BLaER1 (cell line): ENCODE measurements around the gene KLF12.

Source experiments
- H3K27ac ChIP-seq: shearing (Covaris generic); formaldehyde crosslinking; 2 replicates; pipeline ENCODE4 v1.8.1; 2022
- H3K27me3 ChIP-seq: shearing (Covaris generic); formaldehyde crosslinking; 2 replicates; pipeline ENCODE4 v1.8.1; 2022
- H3K36me3 ChIP-seq: shearing (Covaris generic); formaldehyde crosslinking; 2 replicates; pipeline ENCODE4 v1.8.1; 2022
- H3K4me1 ChIP-seq: shearing (Covaris generic); formaldehyde crosslinking; 2 replicates; pipeline ENCODE4 v1.8.1; 2022
- H3K4me2 ChIP-seq: shearing (Covaris generic); formaldehyde crosslinking; 2 replicates; pipeline ENCODE4 v1.8.1; 2022
- H3K4me3 ChIP-seq: shearing (Covaris generic); formaldehyde crosslinking; 2 replicates; pipeline ENCODE4 v1.8.1; 2022
- H3K9ac ChIP-seq: shearing (Covaris generic); formaldehyde crosslinking; 2 replicates; pipeline ENCODE4 v1.8.1; 2022
- H3K9me3 ChIP-seq: shearing (Covaris generic); formaldehyde crosslinking; 2 replicates; pipeline ENCODE4 v1.8.1; 2022
- H4K20me1 ChIP-seq: shearing (Covaris generic); formaldehyde crosslinking; 2 replicates; pipeline ENCODE4 v1.8.1; 2022
- Cebpa-rat ChIP-seq: shearing (Covaris generic); IDR thresholded peaks from 2 replicates; pipeline ENCODE4 v1.8.1; 2022

KLF12 gene

GRCh38 chr13:74158571-74159352 is 24.6 kb upstream of the KLF12 start:
- H3K9ac ChIP-seq: no peak overlapping the region
- no peak for TF ChIP-seq Cebpa-rat
- H3K27ac ChIP-seq: no peak overlapping the region
- no peaks in the 10 kb centered on the region for H3K4me1 ChIP-seq
- H3K9me3 ChIP-seq: no peaks in the 10 kb centered on the region
- no peaks in the 10 kb centered on the region for H4K20me1 ChIP-seq
- no peak overlapping the region for H3K4me2 ChIP-seq
- no peaks in the 10 kb centered on the region for H3K27me3 ChIP-seq
- no peak overlapping the region for H3K4me3 ChIP-seq
- no peaks in the 10 kb centered on the region for H3K36me3 ChIP-seq

GRCh38 chr13:74158028-74158427 is 23.8 kb upstream of the KLF12 start:
- H3K27me3 ChIP-seq: no peaks in the 10 kb centered on the region
- H3K9ac ChIP-seq: no peak overlapping the region
- H3K9me3 ChIP-seq: no peaks in the 10 kb centered on the region
- H4K20me1 ChIP-seq: no peaks in the 10 kb centered on the region
- no peak overlapping the region for H3K4me2 ChIP-seq
- TF ChIP-seq Cebpa-rat: no peak
- H3K4me1 ChIP-seq: no peaks in the 10 kb centered on the region
- no peak overlapping the region for H3K27ac ChIP-seq
- H3K36me3 ChIP-seq: no peaks in the 10 kb centered on the region
- H3K4me3 ChIP-seq: no peak overlapping the region

- Histone ChIP-seq H3K27ac (no peak overlapping the region), H3K9ac (no peak overlapping the region), H3K27me3 (no peaks in the 10 kb centered on the region), H3K4me1 (no peaks in the 10 kb centered on the region), H4K20me1 (no peaks in the 10 kb centered on the region), H3K4me3 (no peak overlapping the region), H3K36me3 (no peaks in the 10 kb centered on the region), H3K9me3 (no peaks in the 10 kb centered on the region), H3K4me2 (no peak overlapping the region)
- TF ChIP-seq Cebpa-rat: no peak
These were observed 20.8 kb upstream of the KLF12 start for GRCh38 chr13:74154981-74155380.

GRCh38 chr13:74153316-74153715 is 19.1 kb upstream of the KLF12 start:
- no peak overlapping the region for H3K4me2 ChIP-seq
- H3K4me1 ChIP-seq: no peaks in the 10 kb centered on the region
- no peak overlapping the region for H3K9ac ChIP-seq
- H4K20me1 ChIP-seq: no peaks in the 10 kb centered on the region
- H3K27ac ChIP-seq: no peak overlapping the region
- no peak overlapping the region for H3K4me3 ChIP-seq
- no peaks in the 10 kb centered on the region for H3K36me3 ChIP-seq
- no peaks in the 10 kb centered on the region for H3K9me3 ChIP-seq
- TF ChIP-seq Cebpa-rat: no peak
- no peaks in the 10 kb centered on the region for H3K27me3 ChIP-seq

- no peaks in the 10 kb centered on the region for H3K9me3 ChIP-seq
- no peaks in the 10 kb centered on the region for H3K27me3 ChIP-seq
- no peak overlapping the region for H3K27ac ChIP-seq
- no peak overlapping the region for H3K9ac ChIP-seq
- H3K4me3 ChIP-seq: no peak overlapping the region
- H4K20me1 ChIP-seq: no peaks in the 10 kb centered on the region
- H3K4me1 ChIP-seq: no peaks in the 10 kb centered on the region
- no peaks in the 10 kb centered on the region for H3K36me3 ChIP-seq
- no peak for TF ChIP-seq Cebpa-rat
- H3K4me2 ChIP-seq: no peak overlapping the region
These were observed 17.7 kb upstream of the KLF12 start for GRCh38 chr13:74151859-74152258.

GRCh38 chr13:74148352-74148751 is 14.1 kb upstream of the KLF12 start:
- no peaks in the 10 kb centered on the region for H3K4me1 ChIP-seq
- no peaks in the 10 kb centered on the region for H3K27me3 ChIP-seq
- no peaks in the 10 kb centered on the region for H3K36me3 ChIP-seq
- H3K4me2 ChIP-seq: no peak overlapping the region
- TF ChIP-seq Cebpa-rat: no peak
- no peak overlapping the region for H3K4me3 ChIP-seq
- H3K9ac ChIP-seq: no peak overlapping the region
- no peaks in the 10 kb centered on the region for H4K20me1 ChIP-seq
- no peaks in the 10 kb centered on the region for H3K9me3 ChIP-seq
- H3K27ac ChIP-seq: no peak overlapping the region

- H3K27ac ChIP-seq: no peak overlapping the region
- H3K27me3 ChIP-seq: no peaks in the 10 kb centered on the region
- no peaks in the 10 kb centered on the region for H3K4me1 ChIP-seq
- TF ChIP-seq Cebpa-rat: no peak
- H3K36me3 ChIP-seq: no peaks in the 10 kb centered on the region
- H3K9ac ChIP-seq: no peak overlapping the region
- no peak overlapping the region for H3K4me2 ChIP-seq
- H3K9me3 ChIP-seq: no peaks in the 10 kb centered on the region
- no peak overlapping the region for H3K4me3 ChIP-seq
- no peaks in the 10 kb centered on the region for H4K20me1 ChIP-seq
These were observed 11.2 kb upstream of the KLF12 start for GRCh38 chr13:74145249-74145975.

- Histone ChIP-seq H3K9ac (no peak overlapping the region), H4K20me1 (no peaks in the 10 kb centered on the region), H3K4me1 (no peaks in the 10 kb centered on the region), H3K36me3 (no peaks in the 10 kb centered on the region), H3K4me2 (no peak overlapping the region), H3K27me3 (no peaks in the 10 kb centered on the region), H3K27ac (no peak overlapping the region), H3K9me3 (no peaks in the 10 kb centered on the region), H3K4me3 (no peak overlapping the region)
- no peak for TF ChIP-seq Cebpa-rat
These were observed 10.1 kb upstream of the KLF12 start for GRCh38 chr13:74144269-74144668.

- H3K36me3 ChIP-seq: no peaks in the 10 kb centered on the region
- H3K4me1 ChIP-seq: no peaks in the 10 kb centered on the region
- no peaks in the 10 kb centered on the region for H3K9me3 ChIP-seq
- H3K27me3 ChIP-seq: no peaks in the 10 kb centered on the region
- no peak overlapping the region for H3K4me2 ChIP-seq
- H3K4me3 ChIP-seq: no peak overlapping the region
- no peak for TF ChIP-seq Cebpa-rat
- H3K9ac ChIP-seq: no peak overlapping the region
- H3K27ac ChIP-seq: no peak overlapping the region
- no peaks in the 10 kb centered on the region for H4K20me1 ChIP-seq
These were observed 8.1 kb upstream of the KLF12 start for GRCh38 chr13:74142257-74142656.

- Histone ChIP-seq H4K20me1 (no peaks in the 10 kb centered on the region), H3K4me2 (no peak overlapping the region), H3K36me3 (no peaks in the 10 kb centered on the region), H3K27me3 (no peaks in the 10 kb centered on the region), H3K4me1 (peaks cover 10% of the 10 kb centered on the region; the same call in 1 of the 2 replicates), H3K27ac (no peak overlapping the region), H3K9ac (no peak overlapping the region), H3K4me3 (no peak overlapping the region), H3K9me3 (no peaks in the 10 kb centered on the region)
- TF ChIP-seq Cebpa-rat: no peak
These were observed 4.0 kb upstream of the KLF12 start for GRCh38 chr13:74138241-74138640.
